GM23248 (cell line): ENCODE measurements around the gene ZNF43. TPM values are rescaled to one million over a fixed set of nuclear protein-coding genes. Genes with fewer than 3 reads are reported as not detected.
"Not testable (repeated sequence)": the region's sequence is repeated elsewhere in the genome, so short reads cannot be mapped to it uniquely, and the experiment has no call there.

Source experiments
- DNase-seq: peaks from one replicate; pipeline ENCODE4 v3.0.0-alpha.2; 2015
- H2AFZ ChIP-seq: fragments of 200-600 bp; sonication (generic); 2 replicates; pipeline ENCODE4 v1.6.1; 2016; ENCODE audit warnings: antibody characterized with exemption
- H3F3A ChIP-seq: fragments of 200-600 bp; sonication (generic); 2 replicates; pipeline ENCODE4 v1.6.1; 2016; ENCODE audit warnings: mild to moderate bottlenecking, antibody characterized with exemption, mixed run types; ENCODE audit not compliant: insufficient read depth
- H3K27ac ChIP-seq: fragments of 200-600 bp; sonication (generic); 2 replicates; pipeline ENCODE4 v1.5.1; 2016; ENCODE audit warnings: mild to moderate bottlenecking
- H3K27me3 ChIP-seq: fragments of 200-600 bp; sonication (generic); replicated peaks from 2 replicates; pipeline ENCODE4 v1.6.1; 2016; ENCODE audit warnings: mild to moderate bottlenecking; ENCODE audit not compliant: insufficient read depth
- H3K36me3 ChIP-seq: fragments of 200-600 bp; sonication (generic); 2 replicates; pipeline ENCODE4 v1.6.1; 2016; ENCODE audit warnings: low read depth, mild to moderate bottlenecking
- H3K4me1 ChIP-seq: fragments of 200-600 bp; sonication (generic); 2 replicates; pipeline ENCODE4 v1.6.1; 2016; ENCODE audit warnings: mild to moderate bottlenecking; ENCODE audit not compliant: insufficient read depth
- H3K4me2 ChIP-seq: fragments of 200-600 bp; sonication (generic); one replicate; pipeline ENCODE4 v1.6.1; 2016; ENCODE audit warnings: mild to moderate bottlenecking; ENCODE audit not compliant: unreplicated experiment
- H3K4me3 ChIP-seq: fragments of 200-600 bp; sonication (generic); 2 replicates; pipeline ENCODE4 v1.5.1; 2016; ENCODE audit warnings: mild to moderate bottlenecking
- H3K79me2 ChIP-seq: fragments of 200-600 bp; sonication (generic); 2 replicates; pipeline ENCODE4 v1.6.1; 2016; ENCODE audit warnings: mild to moderate bottlenecking; ENCODE audit not compliant: insufficient read depth
- H3K9ac ChIP-seq: fragments of 200-600 bp; sonication (generic); 2 replicates; pipeline ENCODE4 v1.6.1; 2016; ENCODE audit warnings: mild to moderate bottlenecking
- H3K9me2 ChIP-seq: fragments of 200-600 bp; sonication (generic); 2 replicates; pipeline ENCODE4 v1.6.1; 2016; ENCODE audit warnings: mixed run types, mild to moderate bottlenecking, moderate library complexity; ENCODE audit not compliant: insufficient read depth
- H3K9me3 ChIP-seq: fragments of 200-600 bp; sonication (generic); one replicate; pipeline ENCODE4 v1.6.1; 2017; ENCODE audit warnings: low read depth
- H4K20me1 ChIP-seq: fragments of 200-600 bp; sonication (generic); 2 replicates; pipeline ENCODE4 v1.6.0; 2016; ENCODE audit not compliant: insufficient read depth
- EZH2 ChIP-seq: fragments of 200-600 bp; sonication (generic); IDR thresholded peaks from 2 replicates; pipeline ENCODE4 v1.6.1; 2018; ENCODE audit warnings: antibody characterized with exemption, mild to moderate bottlenecking; ENCODE audit not compliant: insufficient read depth, poor library complexity, severe bottlenecking
- EZH2phosphoT487 ChIP-seq: fragments of 200-600 bp; sonication (generic); IDR thresholded peaks from 2 replicates; pipeline ENCODE4 v1.6.1; 2018; ENCODE audit warnings: antibody characterized with exemption, moderate library complexity, mild to moderate bottlenecking, low read depth; ENCODE audit not compliant: insufficient read depth
- WGBS, 2 experiments: methylation state at CpG; one replicate each; pipeline ENCODE4 v1.1.6; 2015 to 2017; ENCODE audit warnings: low lambda C conversion rate in 2 of 2, low coverage in 1 of 2; ENCODE audit errors: missing lambda C conversion rate in 2 of 2; 5-methylcytosine and 5-hydroxymethylcytosine counted together
- in situ Hi-C: fragments of 300-500 bp; cut with MboI; formaldehyde crosslinking; loops from 2 replicates; pipeline ENCODE4 v1.15.0; 2020
- polyA plus RNA-seq: library from polyadenylated mRNA; unstranded; fragments of >200 nt; fragmentation: Nextera tagmentation; extraction: Ambion mirVana; gene quantifications from 2 replicates; pipeline ENCODE4 v1.2.1, GENCODE V29; 2016
- total RNA-seq: library from RNA; depleted of rRNA; stranded (reverse); fragments of >200 nt; shearing (Covaris generic); gene quantifications from 2 replicates; pipeline ENCODE4 v1.2.3, GENCODE V29; 2014

The ZNF43 gene
- total and polyA plus RNA-seq, 2 experiments from 2014 or later = 4.3 to 4.4 TPM

- H3K9me2 ChIP-seq = no peaks in the 10 kb centered on the region
- TF ChIP-seq EZH2 = no peak
- TF ChIP-seq EZH2phosphoT487 = no peak
- H3K79me2 ChIP-seq = no peaks in the 10 kb centered on the region
- H3K4me1 ChIP-seq = no peaks in the 10 kb centered on the region
- H3F3A ChIP-seq = no peaks in the 10 kb centered on the region
- no peak for DNase-seq
- no peak overlapping the region for H3K4me3 ChIP-seq
- no peaks in the 10 kb centered on the region for H3K27me3 ChIP-seq
- 40 to 52% methylated on average over 5 of the region's 5 CpGs for WGBS, 2 experiments
- H3K9ac ChIP-seq = no peak overlapping the region
- no peak overlapping the region for H3K4me2 ChIP-seq
- in situ Hi-C loops = no loop called here
- no peaks in the 10 kb centered on the region for H3K36me3 ChIP-seq
- H2AFZ ChIP-seq = no peak overlapping the region
- H3K9me3 ChIP-seq = no peaks in the 10 kb centered on the region
- H4K20me1 ChIP-seq = no peaks in the 10 kb centered on the region
- no peak overlapping the region for H3K27ac ChIP-seq
Measured at GRCh38 chr19:21789466-21790085, 46.4 kb downstream of the ZNF43 start.

- DNase-seq = no peak
- in situ Hi-C loops = no loop called here
- Histone ChIP-seq H3K4me3 (no peak overlapping the region), H3K27me3 (no peaks in the 10 kb centered on the region), H3K36me3 (no peaks in the 10 kb centered on the region), H3K9me2 (no peaks in the 10 kb centered on the region), H3K79me2 (no peaks in the 10 kb centered on the region), H3F3A (no peaks in the 10 kb centered on the region), H2AFZ (no peak overlapping the region), H3K9ac (no peak overlapping the region), H3K27ac (no peak overlapping the region), H3K4me1 (no peaks in the 10 kb centered on the region), H3K9me3 (no peaks in the 10 kb centered on the region), H4K20me1 (no peaks in the 10 kb centered on the region), H3K4me2 (no peak overlapping the region)
- no peak for TF ChIP-seq EZH2
- WGBS, 2 experiments = 52 to 59% methylated on average over 3 of the region's 3 CpGs
Measured at GRCh38 chr19:21786936-21787335, 49.0 kb downstream of the ZNF43 start.

- DNase-seq, H3K4me2 ChIP-seq, H3F3A ChIP-seq, H3K4me1 ChIP-seq, H3K9ac ChIP-seq, H4K20me1 ChIP-seq, in situ Hi-C loops, H3K36me3 ChIP-seq, H3K79me2 ChIP-seq, H3K27me3 ChIP-seq, H2AFZ ChIP-seq, H3K4me3 ChIP-seq, H3K9me3 ChIP-seq, H3K27ac ChIP-seq, H3K9me2 ChIP-seq: not testable (repeated sequence)
- WGBS, 2 experiments = 67 to 68% methylated on average over 13 to 17 of the region's 30 CpGs
Measured at GRCh38 chr19:21775792-21776191, 60.2 kb downstream of the ZNF43 start.

DNA sequence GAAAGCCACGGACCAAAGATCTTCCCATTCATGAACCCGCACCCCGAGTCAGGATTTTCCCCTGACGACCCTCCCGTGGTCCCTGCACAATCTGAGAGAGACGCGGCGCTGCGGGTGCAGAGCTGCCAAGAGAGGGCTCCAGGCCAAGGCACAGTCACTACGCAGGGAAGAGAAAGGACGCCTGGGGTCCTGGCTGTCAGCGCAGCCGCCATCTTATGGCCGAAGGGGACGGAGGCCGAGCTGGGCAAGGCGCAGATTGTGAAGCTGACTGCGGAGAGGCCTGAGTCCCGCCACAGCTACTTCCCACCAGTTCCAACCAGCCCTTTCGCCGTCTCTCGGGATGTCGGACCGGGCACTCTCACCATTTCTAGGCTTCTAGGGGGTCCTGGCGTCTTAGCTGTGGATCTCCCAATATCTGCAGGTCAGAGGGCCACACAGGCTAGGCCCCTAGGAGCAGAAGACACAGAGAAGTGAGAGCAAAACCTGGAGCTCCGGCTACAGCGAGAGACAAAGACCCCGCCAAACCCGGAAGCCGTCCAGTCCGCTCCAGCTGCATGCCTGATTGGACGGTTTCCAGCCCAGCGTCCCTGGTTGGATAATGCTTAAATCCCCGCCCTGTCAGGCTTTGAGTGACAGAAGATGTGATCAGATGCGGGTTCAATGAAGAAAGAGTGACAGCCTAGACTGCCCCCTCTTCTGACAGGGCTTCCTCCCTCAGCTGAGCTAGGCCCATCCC, 68.7 kb downstream of the ZNF43 start, which contains the start of gene ZNF100:
ZNF100 (minus strand) TSS at position 515 of the 736 bp plus-strand sequence; CDS start at position 365, 150 bp downstream.
- Histone ChIP-seq H3K27me3 (no peaks in the 10 kb centered on the region), H3K4me2 (peak within 1 kb of the TSS; percentile 79), H3K9ac (peak within 1 kb of the TSS; percentile 97), H2AFZ (peak within 1 kb of the TSS; percentile 93), H3K79me2 (peaks cover 13% of the 10 kb centered on the region), H4K20me1 (no peaks in the 10 kb centered on the region), H3K36me3 (no peaks in the 10 kb centered on the region), H3K4me1 (peaks cover 6% of the 10 kb centered on the region; the same call in 1 of the 2 replicates), H3F3A (no peaks in the 10 kb centered on the region), H3K27ac (peak within 1 kb of the TSS; percentile 89), H3K9me3 (no peaks in the 10 kb centered on the region), H3K9me2 (no peaks in the 10 kb centered on the region), H3K4me3 (peak within 1 kb of the TSS; percentile 78)
- DNase-seq = peak; percentile 95
- in situ Hi-C loops = no loop called here
- TF ChIP-seq EZH2 (no peak), EZH2phosphoT487 (no peak)
- 0 to 1% methylated on average over 35 of the region's 35 CpGs for WGBS, 2 experiments

DNA sequence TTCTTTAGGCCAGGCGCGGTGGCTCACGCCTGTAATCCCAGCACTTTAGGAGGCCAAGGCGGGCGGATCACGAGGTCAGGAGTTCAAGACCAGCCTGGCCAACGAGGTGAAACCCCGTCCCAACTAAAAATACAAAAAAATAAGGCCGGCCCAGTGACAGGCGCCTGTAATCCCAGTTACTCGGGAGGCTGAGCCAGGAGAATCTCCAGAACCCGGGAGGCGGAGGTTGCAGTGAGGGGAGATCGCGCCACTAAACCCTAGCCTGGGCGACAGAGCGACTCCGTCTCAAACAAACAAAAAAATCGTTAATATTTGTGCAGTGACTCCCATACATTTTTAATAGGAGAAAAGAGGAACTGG, 69.3 kb downstream of the ZNF43 start:
- H3K9me2 ChIP-seq, H3K36me3 ChIP-seq, in situ Hi-C loops, H3K27me3 ChIP-seq, H4K20me1 ChIP-seq, H3K9me3 ChIP-seq, DNase-seq, H3F3A ChIP-seq, H3K4me1 ChIP-seq: not testable (repeated sequence)
- peak overlapping the region; percentile 78 for H3K4me3 ChIP-seq
- peak overlapping the region; percentile 93 for H2AFZ ChIP-seq
- peak overlapping the region; percentile 79 for H3K4me2 ChIP-seq
- H3K79me2 ChIP-seq = peaks cover 13% of the 10 kb centered on the region
- 1% methylated on average over 19 of the region's 19 CpGs for WGBS, 2 experiments
- H3K27ac ChIP-seq = peak overlapping the region; percentile 89
- H3K9ac ChIP-seq = peak overlapping the region; percentile 97
